GM18909 (cell line): Measurements from ENCODE around the gene FAM168B.

Experiments used
- ATAC-seq: cut with Tn5 transposase; IDR thresholded peaks from one replicate; pipeline ENCODE4 v1.9.1; 2021; ENCODE audit warnings: mild to moderate bottlenecking; ENCODE audit not compliant: unreplicated experiment, poor library complexity

Gene FAM168B

DNA sequence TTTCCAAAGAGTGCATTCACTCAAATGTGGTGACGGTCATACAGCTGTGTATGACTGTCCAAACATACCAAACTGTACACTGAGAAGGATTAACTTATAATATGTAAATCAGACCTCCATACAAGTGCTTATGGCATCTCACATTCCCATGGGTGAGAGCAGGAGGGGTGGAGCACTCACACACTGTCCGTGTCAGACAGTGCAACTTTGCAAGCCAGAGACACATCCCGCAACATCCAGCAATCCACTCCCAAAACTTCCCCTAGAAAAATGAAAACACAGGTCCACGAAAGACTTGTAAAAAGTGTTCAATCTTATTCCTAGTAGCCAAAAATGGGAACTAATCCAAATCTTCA, 36.4 kb downstream of the FAM168B start:
- ATAC-seq = no peak

- no peak for ATAC-seq
Observed at GRCh38 chr2:131056204-131056931, 36.9 kb downstream of the FAM168B start.

DNA sequence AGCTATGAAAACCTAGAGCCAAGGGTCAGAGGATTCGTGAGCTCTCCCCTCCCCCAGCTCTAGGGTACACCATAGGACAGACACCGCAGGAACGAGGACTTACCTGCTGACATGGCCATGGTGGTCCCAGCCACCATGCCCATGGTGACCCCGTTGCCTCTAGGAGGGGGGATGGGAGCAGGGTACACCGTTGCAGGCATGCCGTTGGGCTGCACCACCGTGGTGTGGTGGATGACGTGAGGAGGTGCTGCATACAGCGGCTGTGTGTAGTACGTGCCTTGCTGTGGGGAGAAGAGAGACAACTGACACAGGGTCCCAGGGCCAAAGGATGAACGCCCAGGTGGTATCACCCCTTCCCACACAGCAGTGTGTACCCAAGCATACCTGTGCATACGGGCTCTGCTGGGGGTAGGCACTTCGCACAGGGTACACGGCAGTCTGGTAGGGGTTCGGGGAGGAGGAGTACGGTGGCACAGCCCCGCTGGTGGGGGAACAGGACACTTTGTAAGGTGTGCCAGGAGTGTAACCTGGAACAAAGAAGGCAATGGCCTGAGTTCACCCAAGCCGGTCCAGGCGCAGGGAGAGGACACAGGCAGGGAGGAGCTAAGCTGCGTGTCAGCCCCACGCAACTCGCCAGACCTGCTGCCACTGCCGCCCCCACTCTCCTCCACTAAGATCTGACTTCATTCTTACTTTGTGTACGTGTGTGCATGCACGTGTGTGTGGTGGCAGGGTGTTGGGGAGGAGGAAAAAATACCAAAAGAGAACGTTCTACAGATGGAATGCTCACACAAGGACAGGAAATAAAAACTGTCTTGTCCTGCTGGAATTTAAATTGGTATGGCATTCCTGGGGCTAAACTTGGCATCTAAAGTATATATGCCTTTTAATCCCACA, 37.8 kb downstream of the FAM168B start:
- no peak for ATAC-seq

- no peak for ATAC-seq
Observed at GRCh38 chr2:131054488-131054887, 38.8 kb downstream of the FAM168B start.

DNA sequence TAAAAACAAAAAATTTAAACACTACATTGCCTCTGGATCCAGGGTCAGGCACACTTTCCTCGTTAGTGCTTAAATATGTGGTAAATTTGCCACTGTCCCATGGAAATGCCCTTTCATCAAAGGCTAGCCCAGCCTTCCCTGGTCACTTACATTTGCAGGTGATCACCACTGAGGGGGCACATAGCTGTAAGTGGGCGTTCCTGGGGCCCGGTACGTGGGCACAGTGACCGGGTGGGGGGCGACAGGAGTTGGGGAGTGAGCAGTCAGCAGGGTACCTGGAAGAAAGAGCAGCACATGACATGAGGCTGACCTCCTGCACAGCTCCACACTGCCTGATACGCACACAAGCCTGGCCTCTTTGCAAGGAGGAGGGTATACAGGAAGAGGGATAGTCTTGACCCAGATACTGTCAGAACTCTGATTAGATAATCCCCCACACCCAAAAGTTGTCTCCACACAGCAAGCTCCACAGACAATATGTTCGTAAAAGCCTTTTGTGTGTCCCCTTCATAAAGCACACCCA, 40.5 kb downstream of the FAM168B start:
- ATAC-seq = no peak

- no peak for ATAC-seq
Observed at GRCh38 chr2:131050896-131051295, 42.4 kb downstream of the FAM168B start.

GRCh38 chr2:131049150-131049718, 44.0 kb downstream of the FAM168B start:
- no peak for ATAC-seq

GRCh38 chr2:131048641-131049040, 44.6 kb downstream of the FAM168B start:
- ATAC-seq = no peak

DNA sequence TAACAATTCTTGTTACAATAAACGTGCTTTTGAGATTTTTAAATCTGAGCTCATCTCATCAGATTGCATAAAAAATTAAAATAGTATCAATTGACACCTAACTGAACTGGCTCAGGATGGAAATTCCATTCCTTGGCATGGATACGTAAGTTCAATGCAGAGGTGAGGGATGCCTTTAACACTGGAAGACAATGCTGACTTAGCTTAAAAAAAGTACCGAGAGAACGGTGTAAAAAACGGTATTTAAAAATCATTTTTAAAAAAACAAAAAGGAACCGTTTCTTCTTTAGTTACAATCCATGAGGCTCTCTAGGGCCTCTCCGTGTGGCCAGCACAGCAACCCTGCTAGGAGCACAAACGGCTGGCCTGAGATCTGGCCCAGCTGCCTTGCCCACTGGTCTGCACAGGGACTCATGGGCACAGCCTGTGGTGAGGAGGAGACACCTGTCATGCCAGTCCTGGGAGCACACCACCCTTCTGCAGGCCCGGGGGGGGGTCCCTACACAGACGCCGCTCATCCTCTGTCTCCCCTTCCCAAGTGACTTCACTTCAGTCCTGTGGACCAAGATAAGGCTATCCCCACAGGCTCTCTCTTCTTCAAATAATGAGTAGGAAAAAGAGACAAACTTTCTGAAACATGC, 45.2 kb downstream of the FAM168B start:
- no peak for ATAC-seq

GRCh38 chr2:131046918-131047652, 46.2 kb downstream of the FAM168B start:
- ATAC-seq = no peak

DNA sequence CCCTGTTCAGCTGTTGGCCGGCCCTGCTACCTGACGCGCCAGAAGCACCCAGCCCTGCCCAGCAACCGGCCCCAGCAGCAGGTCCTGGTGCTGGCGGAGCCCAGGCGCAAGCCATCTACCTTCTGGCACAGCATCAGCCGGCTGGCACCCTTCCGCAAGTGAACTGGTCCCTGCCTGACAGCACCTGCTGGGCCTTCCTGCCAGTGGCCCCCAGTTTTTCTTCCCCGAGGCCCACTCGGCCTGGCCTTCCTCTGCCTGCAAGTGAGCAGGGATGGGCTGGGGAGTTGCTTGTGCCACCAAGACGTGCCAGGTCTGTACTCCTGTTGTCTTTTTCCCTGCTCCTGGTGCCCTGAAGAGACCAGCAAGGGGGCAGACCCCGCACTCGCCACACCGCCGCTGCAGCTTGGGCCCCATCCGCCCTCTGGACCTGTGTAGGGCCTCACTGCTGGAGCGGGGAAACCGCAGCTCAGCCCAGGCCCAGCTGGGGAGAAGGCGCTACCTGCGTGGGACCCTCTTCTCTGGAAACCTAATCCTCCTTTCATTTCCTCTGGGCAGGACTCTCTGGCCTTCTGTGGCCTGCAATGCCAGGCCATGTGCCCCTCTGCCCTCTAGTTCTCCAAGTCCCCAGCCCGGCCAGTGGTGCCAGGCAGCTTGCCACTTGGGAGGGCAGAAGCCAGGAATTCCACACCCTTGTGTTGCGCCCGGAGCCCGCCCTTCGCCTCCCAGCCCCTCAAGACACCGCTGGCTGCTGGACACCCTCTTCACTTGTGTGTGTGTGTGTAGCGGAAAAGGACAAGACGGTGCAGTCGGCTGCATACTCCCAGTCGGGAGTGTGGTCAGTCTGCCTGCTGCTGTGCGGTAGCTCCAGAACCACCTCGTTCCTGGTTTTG, 47.0 kb downstream of the FAM168B start:
- ATAC-seq = no peak

DNA sequence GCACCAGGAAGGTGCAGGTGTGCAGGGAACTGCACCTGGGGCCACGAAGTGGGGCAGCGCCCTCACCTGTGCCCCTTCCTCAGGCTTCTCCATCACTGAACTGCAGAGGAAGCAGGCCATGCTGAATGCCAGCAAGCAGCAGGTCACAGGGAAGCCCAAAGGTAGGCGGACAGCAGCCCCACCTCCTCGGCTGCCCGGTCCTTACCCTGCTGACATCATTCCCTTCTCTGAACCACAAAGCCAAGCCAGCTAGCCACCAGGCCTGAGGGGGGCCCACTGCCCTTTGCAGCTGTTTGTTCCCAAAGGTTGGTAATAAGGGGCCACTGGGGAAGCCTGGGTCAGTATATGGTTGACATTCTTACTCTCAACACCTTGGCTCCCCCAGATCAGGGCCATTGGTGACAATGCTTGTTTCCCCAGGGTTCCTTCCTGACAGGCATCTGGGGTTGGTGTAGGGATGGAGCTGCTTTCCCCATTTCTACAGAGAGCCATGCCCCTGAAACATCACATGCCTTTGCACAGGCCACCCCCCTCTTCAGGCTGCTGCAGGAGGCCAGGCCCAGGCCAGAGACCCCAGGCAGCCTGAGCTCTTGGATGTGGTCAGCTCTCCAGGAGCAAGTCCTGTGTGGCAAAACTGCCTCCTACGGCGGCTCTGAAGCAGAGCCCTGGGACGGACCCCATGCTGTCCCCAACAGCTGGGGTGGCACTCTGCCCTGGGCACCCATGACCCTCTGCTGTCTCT, 47.8 kb downstream of the FAM168B start:
- no peak for ATAC-seq

- ATAC-seq = no peak
Observed at GRCh38 chr2:131044757-131045150, 48.5 kb downstream of the FAM168B start.

DNA sequence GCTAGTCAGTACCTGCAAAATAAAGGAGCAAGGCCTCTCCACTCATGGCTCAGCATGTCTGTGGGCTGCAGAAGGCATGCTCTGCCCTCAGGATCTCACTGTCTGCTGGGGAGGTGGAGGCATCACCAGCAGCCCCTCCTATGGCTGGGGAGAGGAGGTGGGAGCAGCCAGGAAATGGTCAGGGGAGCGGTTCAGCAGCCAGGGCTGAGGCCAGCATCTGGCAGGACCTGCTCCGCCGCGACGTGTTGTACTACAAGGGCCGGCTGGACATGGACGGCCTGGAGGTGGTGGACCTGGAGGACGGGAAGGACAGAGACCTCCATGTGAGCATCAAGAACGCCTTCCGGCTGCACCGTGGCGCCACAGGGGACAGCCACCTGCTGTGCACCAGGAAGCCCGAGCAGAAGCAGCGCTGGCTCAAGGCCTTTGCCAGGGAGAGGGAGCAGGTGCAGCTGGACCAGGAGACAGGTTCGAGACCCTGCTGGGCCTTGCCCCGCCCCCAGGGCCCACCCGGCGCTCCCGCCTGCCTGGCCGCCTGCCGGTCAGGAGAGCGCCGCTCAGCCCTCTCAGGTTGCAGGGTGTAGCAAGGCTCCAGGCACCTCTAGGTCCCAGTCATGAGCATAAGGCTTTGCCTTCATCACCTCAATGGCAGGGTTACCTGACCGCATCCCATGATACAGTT, 49.0 kb downstream of the FAM168B start:
- no peak for ATAC-seq

DNA sequence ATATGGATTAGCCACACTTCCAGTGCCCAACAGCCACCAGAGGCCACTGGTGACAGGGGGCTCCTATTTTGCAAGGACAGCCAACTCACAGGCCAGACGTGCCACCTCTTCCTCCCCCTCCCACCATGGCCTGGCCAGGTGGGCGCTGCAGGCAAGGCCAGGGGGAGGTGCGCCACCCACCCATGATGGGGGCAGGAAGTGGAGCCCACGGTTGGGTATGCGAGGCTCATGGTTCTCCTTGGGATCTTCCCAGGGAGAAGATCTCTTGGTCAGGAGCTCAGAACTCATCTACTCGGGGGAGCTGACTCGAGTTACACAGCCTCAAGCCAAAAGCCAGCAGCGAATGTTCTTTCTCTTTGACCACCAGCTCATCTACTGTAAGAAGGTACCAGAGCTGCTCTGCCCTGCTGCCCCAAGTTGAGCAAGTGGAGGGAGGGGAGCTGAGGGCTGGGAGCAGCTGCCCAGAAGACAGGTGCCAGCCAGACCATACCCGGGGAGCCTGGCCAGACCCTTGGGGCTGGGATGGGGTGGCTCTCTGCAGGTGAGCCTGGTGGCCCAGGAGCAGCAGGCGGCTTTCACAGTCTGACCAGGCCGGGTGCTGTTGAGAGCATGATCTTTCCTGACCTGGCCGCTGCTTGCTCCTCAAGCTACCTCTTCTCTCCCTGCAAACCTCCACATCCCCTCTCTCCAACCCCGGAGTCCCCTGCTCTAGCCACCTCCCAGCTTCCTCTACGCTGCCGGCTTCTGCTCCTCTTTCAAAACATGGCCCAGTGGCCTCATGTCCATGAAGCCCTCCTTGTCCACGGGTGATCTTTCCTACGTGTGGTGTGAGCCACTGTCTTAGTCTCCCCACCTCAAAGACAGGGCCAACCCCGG, 49.8 kb downstream of the FAM168B start:
- ATAC-seq = no peak

GRCh38 chr2:131042148-131042775, 51.0 kb downstream of the FAM168B start:
- no peak for ATAC-seq
